IgD-negative memory B cell (primary cell): Measurements from ENCODE around the gene RING1. TPM values are rescaled to one million over a fixed set of nuclear protein-coding genes. Genes with fewer than 3 reads are reported as not detected.
A peak's percentile ranks its signal among the peaks of the same experiment; 100 is the strongest.

Experiments used
- H3K27ac Mint-ChIP-seq, 3 donors: one replicate each; pipeline ENCODE4 v1.8.0; 2020 to 2022; ENCODE audit warnings: mild to moderate bottlenecking in 3 of 3, mixed read lengths in 3 of 3, moderate library complexity in 1 of 3
- H3K27me3 Mint-ChIP-seq: one replicate; pipeline ENCODE4 v1.8.0; 2021; ENCODE audit warnings: mixed read lengths
- H3K36me3 Mint-ChIP-seq: one replicate; pipeline ENCODE4 v1.8.0; 2020; ENCODE audit warnings: mild to moderate bottlenecking, mixed read lengths
- H3K4me1 Mint-ChIP-seq, 3 donors: one replicate each; pipeline ENCODE4 v1.8.0; 2020 to 2022; ENCODE audit warnings: mixed read lengths in 3 of 3, mild to moderate bottlenecking in 1 of 3
- H3K4me3 Mint-ChIP-seq, 4 donors: one replicate each; pipeline ENCODE4 v1.8.0; 2020 to 2022; ENCODE audit warnings: mild to moderate bottlenecking in 4 of 4, mixed read lengths in 4 of 4, moderate library complexity in 3 of 4
- H3K9me3 Mint-ChIP-seq, 3 donors: one replicate each; pipeline ENCODE4 v1.8.0; 2020 to 2021; ENCODE audit warnings: mixed read lengths in 3 of 3, mild to moderate bottlenecking in 1 of 3
- polyA plus RNA-seq: library from polyadenylated mRNA; unstranded; fragments of 300-500 nt; fragmentation: Illumina TruSeq; gene quantifications from one replicate; pipeline ENCODE4 v1.2.3, GENCODE V29; 2021

Gene RING1
- polyA plus RNA-seq, 1 donor from 2014 or later = 9.9 TPM

DNA sequence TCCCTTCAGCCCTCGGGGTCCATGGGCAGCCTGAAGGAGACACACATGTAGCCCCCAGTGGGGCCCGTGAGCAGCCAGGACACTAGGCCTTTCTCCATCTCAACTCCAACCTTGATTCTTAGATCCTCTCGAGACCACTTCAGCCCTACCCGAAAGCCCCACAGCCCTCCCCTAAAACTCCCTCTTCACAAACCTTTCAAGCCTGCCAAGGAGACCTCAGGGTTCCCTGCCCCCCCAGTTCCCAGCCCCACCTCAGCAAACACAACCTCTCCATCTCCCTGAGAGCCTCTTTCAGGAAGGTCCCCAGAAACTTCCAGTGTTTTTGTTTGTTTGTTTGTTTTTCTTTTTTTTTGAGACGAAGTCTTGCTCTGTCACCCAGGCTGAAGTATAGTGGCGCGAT lies 27.2 kb upstream of the RING1 start:
- Mint-ChIP-seq H3K4me3 (no peak overlapping the region), H3K36me3 (peaks cover 2% of the 10 kb centered on the region), H3K27me3 (no peaks in the 10 kb centered on the region), H3K27ac (no peak overlapping the region), H3K9me3 (peaks cover 7 to 13% (median 9%) of the 10 kb centered on the region in 3 donors), H3K4me1 (peaks cover 12 to 15% (median 13%) of the 10 kb centered on the region in 3 donors)

DNA sequence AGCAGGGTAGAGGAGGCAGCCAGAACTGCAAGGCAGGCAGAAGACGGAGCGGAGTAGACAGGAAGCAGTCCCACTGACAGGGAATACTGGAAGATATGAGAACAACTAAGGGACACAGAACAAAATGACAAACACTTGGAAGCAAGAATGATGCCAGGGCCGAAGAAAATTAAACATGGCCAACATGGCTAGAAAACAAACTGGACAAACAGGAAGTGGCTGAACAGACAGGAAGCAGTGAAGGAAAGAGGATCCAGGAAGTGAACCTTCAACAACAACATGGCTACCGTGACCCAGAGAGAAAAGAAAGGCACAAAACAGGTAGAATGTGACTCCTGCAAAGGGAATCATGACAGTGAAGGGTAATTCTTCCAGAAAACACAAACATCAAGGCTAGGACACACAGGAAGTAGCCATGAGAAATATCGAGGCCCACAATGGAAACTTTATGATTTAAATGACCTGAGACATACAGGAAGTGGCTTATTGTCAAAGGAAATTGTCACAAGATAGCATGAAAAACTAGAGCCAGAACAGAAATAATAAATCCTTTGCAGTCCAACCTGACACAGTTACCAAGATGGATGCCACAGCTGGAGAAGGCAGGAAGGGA lies 25.1 kb upstream of the RING1 start:
- Mint-ChIP-seq H3K36me3 (no peaks in the 10 kb centered on the region), H3K4me1 (peaks cover 12 to 13% (median 13%) of the 10 kb centered on the region in 3 donors), H3K9me3 (peaks cover 7 to 13% (median 9%) of the 10 kb centered on the region in 3 donors), H3K27ac (peak overlapping the region in 2 of 3 donors; percentile 71 to 83), H3K4me3 (peak overlapping the region in 3 of 4 donors; percentile 39 to 79 (median 73)), H3K27me3 (peaks cover 6% of the 10 kb centered on the region)

DNA sequence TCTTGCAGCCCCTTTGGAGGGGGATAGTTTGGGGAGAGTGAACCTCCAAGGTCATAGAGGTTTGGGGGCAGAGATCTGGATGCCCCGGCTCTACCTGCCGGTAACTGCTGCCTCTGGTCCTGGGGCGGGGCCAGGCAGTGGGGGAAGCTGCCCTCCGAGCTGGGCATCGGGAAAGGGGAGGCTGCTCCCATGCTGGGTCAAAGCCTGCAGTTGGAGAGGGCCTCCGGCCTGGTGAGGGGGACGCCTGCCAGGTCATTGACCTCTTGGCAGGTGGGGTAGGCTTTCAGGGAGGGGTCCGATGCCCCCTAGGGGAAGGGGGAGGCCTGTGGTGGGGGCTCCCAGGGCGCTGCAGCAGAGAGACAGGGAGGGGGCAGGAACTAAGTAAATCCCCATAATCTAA lies 23.1 kb upstream of the RING1 start:
- peaks cover 7 to 13% (median 9%) of the 10 kb centered on the region in 3 donors for H3K9me3 Mint-ChIP-seq
- peaks cover 12% of the 10 kb centered on the region for H3K27me3 Mint-ChIP-seq
- H3K4me1 Mint-ChIP-seq = peaks cover 12 to 15% (median 13%) of the 10 kb centered on the region in 3 donors
- no peak overlapping the region for H3K4me3 Mint-ChIP-seq
- no peak overlapping the region for H3K27ac Mint-ChIP-seq
- H3K36me3 Mint-ChIP-seq = no peaks in the 10 kb centered on the region

DNA sequence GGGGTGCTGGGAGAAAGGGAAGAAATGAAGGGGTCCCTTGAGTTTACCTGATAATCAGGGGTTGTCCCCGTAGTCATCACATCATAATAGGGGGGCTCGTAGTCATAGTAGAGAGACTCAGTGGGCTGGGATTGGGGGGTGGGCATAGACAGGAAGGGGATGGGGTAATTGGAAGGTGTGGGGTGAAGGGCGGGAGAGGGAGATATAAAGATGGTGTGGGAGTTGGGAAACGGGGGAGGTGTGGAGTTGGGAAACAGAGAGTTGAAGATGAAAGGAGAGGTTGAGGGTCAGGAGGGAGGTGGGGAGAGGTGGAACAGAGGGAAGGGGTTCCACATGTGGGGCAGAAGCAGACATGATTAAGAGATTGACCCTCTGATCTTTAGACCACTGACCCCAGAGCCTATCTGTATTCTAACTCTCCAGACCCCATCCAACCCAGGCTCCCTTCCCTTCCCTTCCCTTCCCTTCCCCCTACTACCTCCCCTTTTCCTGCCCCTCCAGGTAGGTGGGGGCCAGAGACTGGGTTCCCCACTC lies 22.6 kb upstream of the RING1 start:
- H3K4me3 Mint-ChIP-seq = no peak overlapping the region
- peaks cover 7 to 13% (median 9%) of the 10 kb centered on the region in 3 donors for H3K9me3 Mint-ChIP-seq
- H3K4me1 Mint-ChIP-seq = peaks cover 12 to 15% (median 13%) of the 10 kb centered on the region in 3 donors
- no peaks in the 10 kb centered on the region for H3K36me3 Mint-ChIP-seq
- no peak overlapping the region for H3K27ac Mint-ChIP-seq
- H3K27me3 Mint-ChIP-seq = peaks cover 15% of the 10 kb centered on the region

DNA sequence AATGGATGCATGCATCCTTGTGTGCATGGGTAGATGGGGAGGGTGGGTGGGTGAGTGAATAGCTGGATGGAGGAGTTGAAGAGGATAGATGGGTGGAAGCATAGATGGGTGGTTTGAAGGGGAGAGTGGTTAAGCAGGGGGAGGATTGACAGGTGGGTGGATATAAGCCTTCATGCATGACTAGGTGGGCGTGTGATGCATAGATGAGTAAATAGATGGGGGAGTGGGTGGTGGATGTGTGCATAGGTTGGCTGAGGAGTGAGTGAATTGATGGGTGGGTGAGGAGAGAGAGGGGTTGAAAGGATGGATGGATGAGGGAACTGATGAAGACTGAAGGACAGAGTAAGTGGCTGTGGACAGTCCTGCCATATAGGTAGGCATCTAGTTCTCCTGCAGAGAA lies 20.5 kb upstream of the RING1 start:
- Mint-ChIP-seq H3K9me3 (peaks cover 4 to 11% (median 9%) of the 10 kb centered on the region in 3 donors), H3K4me3 (no peak overlapping the region), H3K36me3 (no peaks in the 10 kb centered on the region), H3K27ac (no peak overlapping the region), H3K27me3 (peaks cover 28% of the 10 kb centered on the region), H3K4me1 (peaks cover 12 to 16% (median 14%) of the 10 kb centered on the region in 3 donors)

DNA sequence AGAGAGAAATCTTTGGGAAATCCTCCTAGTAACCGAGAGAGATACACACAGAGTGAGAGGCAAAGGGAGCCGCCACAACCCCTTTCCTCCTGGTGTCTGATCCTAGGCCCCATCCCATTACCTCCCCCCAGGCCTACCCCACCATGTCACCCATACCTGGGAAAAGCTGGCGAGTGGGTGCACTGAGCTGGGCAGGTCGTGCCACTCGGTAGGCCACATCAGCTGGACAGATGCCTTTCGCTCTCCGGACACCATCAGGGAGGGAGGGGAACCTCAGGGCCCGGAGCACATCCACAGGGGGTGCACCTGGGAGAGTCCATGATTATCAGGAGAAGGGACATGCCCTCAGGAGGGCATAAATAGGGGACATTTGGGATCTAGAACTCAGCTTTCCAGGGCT lies 19.1 kb upstream of the RING1 start:
- H3K36me3 Mint-ChIP-seq = no peaks in the 10 kb centered on the region
- H3K9me3 Mint-ChIP-seq = no peaks in the 10 kb centered on the region
- H3K27me3 Mint-ChIP-seq = peaks cover 28% of the 10 kb centered on the region
- peaks cover 0 to 6% (median 4%) of the 10 kb centered on the region in 3 donors for H3K4me1 Mint-ChIP-seq
- no peak overlapping the region for H3K27ac Mint-ChIP-seq
- H3K4me3 Mint-ChIP-seq = no peak overlapping the region

DNA sequence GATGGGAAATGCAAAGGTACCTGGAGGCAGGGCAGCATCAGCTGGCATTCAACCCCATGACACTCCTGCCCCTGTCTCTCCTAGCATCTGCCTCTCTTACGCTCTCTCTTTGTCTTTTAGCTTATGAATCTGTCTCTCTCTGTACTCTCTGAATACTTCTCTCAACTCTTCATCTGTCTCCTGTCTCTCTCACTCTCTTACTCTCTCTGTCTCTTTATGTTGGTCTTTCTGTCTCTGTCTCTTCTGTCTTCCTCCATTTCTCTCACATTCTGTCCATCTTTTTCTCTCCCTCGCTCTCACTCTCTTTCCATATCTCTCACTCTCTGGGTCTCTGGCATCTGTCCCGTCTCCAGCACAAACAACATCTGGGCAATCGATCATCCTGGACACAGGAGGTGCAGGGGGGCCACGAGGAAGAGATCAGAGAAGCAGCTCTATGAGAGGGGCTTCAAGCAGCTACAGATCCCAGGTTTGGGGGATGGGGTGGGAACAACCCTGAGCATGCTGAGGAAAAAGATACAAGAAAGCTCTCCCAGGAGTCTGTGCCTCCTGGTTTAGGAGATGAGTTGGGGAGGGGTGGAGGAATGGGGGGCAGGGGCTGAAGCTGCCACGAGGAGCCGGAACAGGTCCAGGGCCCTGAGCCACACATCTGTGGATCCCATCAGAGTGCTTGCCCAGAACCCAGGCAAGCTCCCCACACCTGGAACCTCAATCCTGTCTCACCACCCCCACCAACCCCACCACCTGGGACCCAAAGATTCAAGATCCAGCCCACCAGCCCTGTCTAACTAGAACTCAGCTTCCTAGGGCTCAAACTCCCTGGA lies 18.5 kb upstream of the RING1 start:
- Mint-ChIP-seq H3K4me3 (peak overlapping the region in 1 of 4 donors; percentile 16), H3K27ac (peak overlapping the region in 1 of 3 donors; percentile 66), H3K36me3 (peaks cover 2% of the 10 kb centered on the region), H3K9me3 (no peaks in the 10 kb centered on the region), H3K27me3 (peaks cover 28% of the 10 kb centered on the region), H3K4me1 (peaks cover 0 to 6% (median 4%) of the 10 kb centered on the region in 3 donors)

DNA sequence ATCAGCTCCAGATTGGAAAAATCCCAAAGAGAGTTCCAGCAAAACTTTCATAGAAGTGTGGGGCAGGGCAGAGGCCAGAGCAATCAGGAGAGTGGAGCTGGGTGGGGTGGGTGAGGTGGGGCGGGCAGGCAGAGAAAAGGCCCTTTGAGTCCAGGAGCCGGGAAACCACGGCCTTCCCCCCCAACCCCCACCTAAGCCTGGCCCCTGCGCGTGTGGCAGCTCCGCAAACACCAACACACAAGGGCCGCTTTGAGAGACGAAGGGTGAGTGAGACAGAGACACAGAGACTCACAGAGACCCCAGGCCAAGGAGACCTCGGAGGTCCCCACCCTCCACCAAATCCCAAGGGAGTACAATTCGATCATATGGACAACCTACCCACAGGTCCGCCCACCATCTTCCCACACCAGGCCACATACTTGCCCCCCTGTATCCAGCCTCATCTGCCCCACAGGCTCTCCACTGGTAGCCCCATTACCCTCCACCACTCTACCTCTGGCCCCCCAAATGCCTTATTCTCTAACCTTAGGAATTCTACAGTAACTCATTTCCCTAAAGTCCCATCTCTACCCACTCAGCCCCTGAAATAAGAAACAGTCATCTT lies 17.7 kb upstream of the RING1 start:
- Mint-ChIP-seq H3K27ac (peak overlapping the region in 1 of 3 donors; percentile 66), H3K9me3 (no peaks in the 10 kb centered on the region), H3K4me1 (peaks cover 0 to 6% (median 4%) of the 10 kb centered on the region in 3 donors), H3K27me3 (peaks cover 28% of the 10 kb centered on the region), H3K36me3 (peaks cover 4% of the 10 kb centered on the region), H3K4me3 (no peak overlapping the region)

DNA sequence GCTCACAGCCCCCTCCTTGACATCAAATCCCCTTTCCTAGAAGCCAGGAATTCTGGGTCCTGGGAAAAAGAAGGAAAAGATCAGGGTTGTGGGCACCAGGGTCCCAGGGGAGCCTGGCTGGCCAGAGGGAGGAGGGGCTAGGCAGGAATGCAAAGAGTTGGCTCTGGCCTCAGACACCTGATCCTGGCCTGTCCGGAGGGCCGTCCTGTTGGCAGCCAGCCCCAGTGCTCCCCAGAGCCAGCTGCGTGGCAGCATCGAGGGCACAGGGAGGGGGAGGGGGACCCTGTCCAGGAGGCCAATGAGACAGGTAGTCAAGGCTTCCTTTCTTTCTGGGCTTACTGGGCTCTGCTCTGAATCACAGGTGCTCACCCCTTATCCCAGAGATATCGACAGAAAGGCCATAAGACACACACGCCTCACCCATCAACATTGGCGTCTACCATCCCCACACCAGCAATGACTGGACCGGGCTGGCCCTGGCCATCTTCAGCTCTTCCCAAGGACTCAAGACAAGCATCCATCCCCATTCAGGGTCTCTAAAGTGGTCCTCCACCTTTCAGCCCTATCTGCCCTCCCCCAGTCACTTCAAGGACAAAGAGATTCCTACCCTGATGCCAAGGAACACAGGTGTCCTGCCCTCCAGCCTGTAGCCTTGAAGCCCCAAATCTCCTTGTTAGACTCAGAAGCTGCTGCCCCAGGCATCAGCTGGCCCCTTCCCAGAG lies 16.8 kb upstream of the RING1 start:
- peaks cover 27% of the 10 kb centered on the region for H3K27me3 Mint-ChIP-seq
- no peaks in the 10 kb centered on the region for H3K9me3 Mint-ChIP-seq
- H3K27ac Mint-ChIP-seq = peak overlapping the region in 1 of 3 donors; percentile 39
- H3K36me3 Mint-ChIP-seq = peaks cover 4% of the 10 kb centered on the region
- peaks cover 0 to 6% (median 4%) of the 10 kb centered on the region in 3 donors for H3K4me1 Mint-ChIP-seq
- peak overlapping the region in 3 of 4 donors; percentile 34 to 82 (median 57) for H3K4me3 Mint-ChIP-seq

DNA sequence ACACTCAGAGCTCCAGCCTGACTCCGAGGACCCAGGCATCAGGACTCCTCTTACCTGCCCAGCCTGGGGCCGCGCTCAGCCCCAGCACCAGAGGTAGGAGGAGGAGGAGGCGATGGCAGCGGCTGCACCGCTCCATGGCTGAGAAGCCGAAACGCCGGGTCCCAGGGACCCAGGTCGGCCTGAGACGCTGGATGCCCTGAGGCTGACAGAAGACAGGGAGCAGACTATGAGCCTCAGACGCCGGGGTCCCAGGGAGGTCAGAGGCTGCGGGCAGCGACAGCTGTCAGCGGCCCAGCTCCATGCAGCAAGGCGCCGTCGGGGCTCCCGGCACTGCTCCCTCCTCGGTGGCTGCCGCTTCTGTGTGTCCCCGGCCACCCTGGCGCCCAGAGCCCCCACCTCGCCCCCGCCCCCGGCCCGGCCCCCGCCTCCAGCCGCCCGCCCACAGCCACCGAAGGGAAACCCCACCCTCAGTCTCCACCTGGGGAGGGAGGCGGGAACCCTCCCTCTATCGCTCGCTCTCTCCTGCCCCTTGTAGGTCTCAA lies 16.1 kb upstream of the RING1 start, which contains the start of gene COL11A2:
COL11A2 (minus strand) TSS at position 363 of the 542 bp plus-strand sequence; CDS start at position 136, 227 bp downstream.
- Mint-ChIP-seq H3K36me3 (peaks cover 4% of the 10 kb centered on the region), H3K27me3 (peaks cover 22% of the 10 kb centered on the region), H3K4me1 (peaks cover 0 to 7% (median 5%) of the 10 kb centered on the region in 3 donors), H3K27ac (peak within 1 kb of the TSS in 1 of 3 donors; percentile 39), H3K9me3 (no peaks in the 10 kb centered on the region), H3K4me3 (peak within 1 kb of the TSS; percentile 57 to 91 (median 76))

DNA sequence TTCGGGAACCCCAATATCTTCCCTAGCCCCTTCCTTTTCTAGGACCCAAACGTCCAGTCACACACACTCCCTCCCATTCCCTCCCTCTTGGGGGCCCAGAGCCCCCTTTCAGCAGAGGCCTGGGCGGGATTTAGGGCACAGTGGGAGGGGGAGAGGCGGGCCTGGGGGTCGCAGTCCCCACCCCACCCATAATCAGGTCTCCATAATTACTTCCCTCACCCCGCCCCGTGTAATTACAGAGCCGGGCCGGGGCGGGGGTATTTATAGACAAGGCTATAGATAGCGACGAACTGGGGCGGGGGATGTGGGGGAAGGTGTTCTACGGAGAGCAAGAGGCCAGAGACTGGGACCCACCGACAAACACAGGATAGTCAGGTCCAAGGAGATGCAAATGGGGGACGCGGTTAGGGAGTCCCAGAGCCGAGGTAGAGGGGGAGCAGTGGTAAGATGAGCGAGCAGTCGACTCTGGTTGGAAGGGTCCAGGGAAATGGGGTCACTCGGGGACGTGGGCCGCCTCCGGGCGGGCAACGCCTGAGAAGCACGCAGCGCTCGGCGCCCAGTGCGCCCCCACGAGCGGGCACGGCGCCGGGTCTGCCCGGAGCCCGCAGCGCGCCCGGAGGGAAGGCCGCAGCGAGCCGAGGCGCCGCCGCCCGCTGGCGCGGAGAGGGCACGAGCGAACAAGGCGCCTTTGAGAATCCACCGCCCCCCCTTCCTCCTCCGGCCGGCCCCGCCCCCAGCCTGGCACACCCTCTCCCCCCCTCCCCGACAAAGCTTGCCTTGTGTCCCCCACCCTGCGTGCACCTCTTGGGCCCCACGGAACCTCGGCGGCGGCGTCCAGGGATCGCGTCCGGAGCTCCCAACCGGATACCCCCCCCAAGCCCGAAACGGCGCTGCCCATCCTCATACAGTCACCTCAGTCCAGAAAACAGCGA lies 15.4 kb upstream of the RING1 start:
- H3K27ac Mint-ChIP-seq = no peak overlapping the region
- peaks cover 6 to 13% (median 10%) of the 10 kb centered on the region in 3 donors for H3K4me1 Mint-ChIP-seq
- peak overlapping the region; percentile 49 to 91 (median 76) for H3K4me3 Mint-ChIP-seq
- peaks cover 22% of the 10 kb centered on the region for H3K27me3 Mint-ChIP-seq
- no peaks in the 10 kb centered on the region for H3K9me3 Mint-ChIP-seq
- H3K36me3 Mint-ChIP-seq = peaks cover 7% of the 10 kb centered on the region

DNA sequence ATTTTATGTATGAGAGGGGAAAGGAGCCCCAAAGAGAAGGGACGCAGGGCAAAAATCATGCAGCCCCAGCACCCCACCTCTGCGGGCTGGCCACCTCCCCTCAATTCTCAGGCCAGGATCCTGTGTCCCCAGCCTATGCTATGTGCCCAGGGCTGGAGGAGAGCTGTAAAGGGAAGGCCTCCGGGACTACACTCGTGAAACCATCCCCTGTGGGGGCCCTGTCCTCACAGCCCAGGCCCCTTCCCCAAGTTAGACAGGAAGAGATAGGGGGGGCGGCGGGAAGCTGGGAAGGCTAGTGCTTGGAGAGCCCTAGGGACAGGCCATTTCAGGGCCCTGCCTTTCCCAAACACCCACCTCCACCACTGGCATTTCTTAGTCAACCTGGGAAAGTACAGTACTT lies 14.7 kb upstream of the RING1 start:
- peak overlapping the region in 3 of 4 donors; percentile 32 to 83 (median 55) for H3K4me3 Mint-ChIP-seq
- peaks cover 7 to 19% (median 12%) of the 10 kb centered on the region in 3 donors for H3K4me1 Mint-ChIP-seq
- H3K27ac Mint-ChIP-seq = no peak overlapping the region

DNA sequence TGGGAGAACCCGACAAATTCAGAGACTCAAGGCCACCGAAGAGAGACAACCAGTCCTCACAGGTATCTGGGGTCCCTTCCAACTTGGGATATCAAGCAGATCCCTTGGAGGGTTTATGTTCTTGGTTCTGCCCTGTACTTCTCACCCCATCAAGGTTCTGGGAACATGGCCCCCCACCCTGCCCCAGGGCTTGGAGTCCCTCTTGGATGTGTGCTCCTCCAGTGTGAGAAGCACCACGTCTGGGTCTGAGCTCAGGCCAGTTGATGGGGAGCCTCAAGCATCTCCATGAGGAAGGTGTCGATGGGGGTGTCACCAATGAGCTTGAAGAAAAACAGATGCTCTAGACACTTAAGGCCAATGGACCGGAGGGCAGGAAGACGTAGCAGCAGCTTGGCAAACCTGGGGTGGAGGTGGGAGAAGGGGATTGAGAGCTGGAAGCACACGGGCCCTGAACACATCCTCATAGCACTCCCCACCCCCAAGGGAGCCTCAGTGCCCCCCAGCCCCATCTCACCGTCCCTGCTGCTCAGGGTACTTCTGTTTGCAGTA lies 13.8 kb upstream of the RING1 start:
- Mint-ChIP-seq H3K4me3 (no peak overlapping the region), H3K9me3 (no peaks in the 10 kb centered on the region), H3K4me1 (peaks cover 12 to 25% (median 19%) of the 10 kb centered on the region in 3 donors), H3K27ac (no peak overlapping the region), H3K27me3 (peaks cover 19% of the 10 kb centered on the region), H3K36me3 (peaks cover 8% of the 10 kb centered on the region)

More for the DNA sequence above, 14.7 kb upstream of the RING1 start:
- peaks cover 7% of the 10 kb centered on the region for H3K36me3 Mint-ChIP-seq
- peaks cover 20% of the 10 kb centered on the region for H3K27me3 Mint-ChIP-seq
- H3K9me3 Mint-ChIP-seq = no peaks in the 10 kb centered on the region
